Right lobe of liver (tissue), 6 donors: ENCODE results near the gene AKR1C8. TPM values are rescaled to one million over a fixed set of nuclear protein-coding genes. Genes with fewer than 3 reads are reported as not detected.
A peak's percentile ranks its signal among the peaks of the same experiment; 100 is the strongest.

Experiments
- ATAC-seq, 4 donors: fragments of 200-7000 bp; cut with Tn5 transposase; one replicate each; pipeline ENCODE4 v1.9.1; 2020; ENCODE audit warnings: mild to moderate bottlenecking in 4 of 4, moderate library complexity in 4 of 4
- DNase-seq, 3 donors: peaks; one replicate each; pipeline ENCODE4 v3.0.0-alpha.2; 2020
- H3K27ac ChIP-seq, 3 donors: fragments of 200-600 bp; one replicate each; pipeline ENCODE4 v1.8.0; 2022
- H3K27me3 ChIP-seq, 2 donors: fragments of 200-600 bp; one replicate each; pipeline ENCODE4 v1.8.0; 2022
- H3K36me3 ChIP-seq, 4 donors: fragments of 200-600 bp; sonication (generic) in 1 of 4; one replicate each; pipeline versions ENCODE4 v1.5.1 to v1.8.0; 2017 to 2022; ENCODE audit warnings: control low read depth in 1 of 4
- H3K4me1 ChIP-seq, 4 donors: fragments of 200-600 bp; sonication (generic) in 1 of 4; one replicate each; pipeline versions ENCODE4 v1.5.1 to v1.8.0; 2017 to 2022; ENCODE audit warnings: control low read depth in 1 of 4
- H3K4me3 ChIP-seq, 3 donors: fragments of 200-600 bp; one replicate each; pipeline ENCODE4 v1.8.0; 2022
- H3K9me3 ChIP-seq, 4 donors: fragments of 200-600 bp; sonication (generic) in 1 of 4; one replicate each; pipeline versions ENCODE4 v1.5.1 to v1.8.0; 2017 to 2022; ENCODE audit warnings: control low read depth in 1 of 4
- POLR2A ChIP-seq: fragments of 450-650 bp; IDR thresholded peaks from one replicate; pipeline ENCODE4 v1.6.1; 2017; ENCODE audit warnings: antibody characterized with exemption, mild to moderate bottlenecking
- WGBS: methylation state at CpG from one replicate; pipeline ENCODE4 v1.1.6; 2018; ENCODE audit warnings: low coverage, low lambda C conversion rate; ENCODE audit not compliant: insufficient coverage; ENCODE audit errors: missing lambda C conversion rate; 5-methylcytosine and 5-hydroxymethylcytosine counted together
- intact Hi-C, 2 donors: fragments of 100-400 bp; cut with DNase I; formaldehyde crosslinking; loops; one replicate each; pipeline versions ENCODE4 v1.11.2 to v1.14.1; 2022
- total RNA-seq, 6 experiments: library from RNA; depleted of rRNA in 2 of 6; stranded (reverse); fragments of >200 nt in 2 of 6; fragmentation: NEBNext Ultra II Directional in 3 of 6; extraction: Animal tissue kit (Norgen Biotek cat#: 25700) in 3 of 6; gene quantifications; one replicate each; pipeline versions ENCODE4 v1.1.0 to v1.2.4, GENCODE V29; 2016 to 2023
- TF ChIP-seq, protein P1 (sequence below), 4 donors: fragments of 200-600 bp in 3 of 4; fragments of 450-650 bp in 1 of 4; IDR thresholded peaks; one replicate each; pipeline versions ENCODE4 v1.5.1 to v1.8.0; 2016 to 2022; ENCODE audit warnings: antibody characterized with exemption in 4 of 4, mild to moderate bottlenecking in 2 of 4
- donor health status: DM: no; HTN: yes; CAD: no.
- donor health status: DM: no; HTN: no; CAD: no.
- donor health status: DM: no; HTN: no; CAD: no.
- donor health status: DM: no; HTN: yes; CAD: no.
- donor health status: DM: no; HTN: yes; CAD: no.

AKR1C8 gene
- total RNA-seq, 6 experiments from 2014 or later: 6.4 to 25.1 (median 12.5) TPM

GRCh38 chr10:5108658-5109416 is 76.1 kb downstream of the AKR1C8 start:
- no peak for DNase-seq
- WGBS: 40% methylated on average over 3 of the region's 3 CpGs

GRCh38 chr10:5107860-5108526 is 77.0 kb downstream of the AKR1C8 start:
- TF ChIP-seq POLR2A: no peak
- TF ChIP-seq, protein P1, sequence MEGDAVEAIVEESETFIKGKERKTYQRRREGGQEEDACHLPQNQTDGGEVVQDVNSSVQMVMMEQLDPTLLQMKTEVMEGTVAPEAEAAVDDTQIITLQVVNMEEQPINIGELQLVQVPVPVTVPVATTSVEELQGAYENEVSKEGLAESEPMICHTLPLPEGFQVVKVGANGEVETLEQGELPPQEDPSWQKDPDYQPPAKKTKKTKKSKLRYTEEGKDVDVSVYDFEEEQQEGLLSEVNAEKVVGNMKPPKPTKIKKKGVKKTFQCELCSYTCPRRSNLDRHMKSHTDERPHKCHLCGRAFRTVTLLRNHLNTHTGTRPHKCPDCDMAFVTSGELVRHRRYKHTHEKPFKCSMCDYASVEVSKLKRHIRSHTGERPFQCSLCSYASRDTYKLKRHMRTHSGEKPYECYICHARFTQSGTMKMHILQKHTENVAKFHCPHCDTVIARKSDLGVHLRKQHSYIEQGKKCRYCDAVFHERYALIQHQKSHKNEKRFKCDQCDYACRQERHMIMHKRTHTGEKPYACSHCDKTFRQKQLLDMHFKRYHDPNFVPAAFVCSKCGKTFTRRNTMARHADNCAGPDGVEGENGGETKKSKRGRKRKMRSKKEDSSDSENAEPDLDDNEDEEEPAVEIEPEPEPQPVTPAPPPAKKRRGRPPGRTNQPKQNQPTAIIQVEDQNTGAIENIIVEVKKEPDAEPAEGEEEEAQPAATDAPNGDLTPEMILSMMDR (IDR thresholded peaks at IDR 0.05): no peak
- Histone ChIP-seq H3K9me3 (no peaks in the 10 kb centered on the region), H3K27ac (peak overlapping the region in 1 of 3 donors; percentile 36), H3K27me3 (no peaks in the 10 kb centered on the region), H3K36me3 (peaks cover 0 to 49% (median 17%) of the 10 kb centered on the region in 4 donors), H3K4me1 (peaks cover 0 to 20% (median 0%) of the 10 kb centered on the region in 4 donors), H3K4me3 (no peak overlapping the region)
- peak in 3 of 4 donors; percentile 19 to 44 (median 30) for ATAC-seq
- no peak for DNase-seq
- WGBS: 46% methylated on average over 7 of the region's 8 CpGs
- intact Hi-C loops: no loop called here

More at GRCh38 chr10:5108658-5109416, 76.1 kb downstream of the AKR1C8 start:
- no peaks in the 10 kb centered on the region for H3K9me3 ChIP-seq
- ATAC-seq: no peak
- no peak overlapping the region for H3K4me3 ChIP-seq
- H3K27ac ChIP-seq: no peak overlapping the region
- TF ChIP-seq POLR2A: no peak
- TF ChIP-seq, protein P1 (IDR thresholded peaks at IDR 0.05): no peak
- H3K4me1 ChIP-seq: peaks cover 0 to 12% (median 0%) of the 10 kb centered on the region in 4 donors
- intact Hi-C loops: no loop called here
- peaks cover 0 to 41% (median 14%) of the 10 kb centered on the region in 4 donors for H3K36me3 ChIP-seq
- no peaks in the 10 kb centered on the region for H3K27me3 ChIP-seq

DNA sequence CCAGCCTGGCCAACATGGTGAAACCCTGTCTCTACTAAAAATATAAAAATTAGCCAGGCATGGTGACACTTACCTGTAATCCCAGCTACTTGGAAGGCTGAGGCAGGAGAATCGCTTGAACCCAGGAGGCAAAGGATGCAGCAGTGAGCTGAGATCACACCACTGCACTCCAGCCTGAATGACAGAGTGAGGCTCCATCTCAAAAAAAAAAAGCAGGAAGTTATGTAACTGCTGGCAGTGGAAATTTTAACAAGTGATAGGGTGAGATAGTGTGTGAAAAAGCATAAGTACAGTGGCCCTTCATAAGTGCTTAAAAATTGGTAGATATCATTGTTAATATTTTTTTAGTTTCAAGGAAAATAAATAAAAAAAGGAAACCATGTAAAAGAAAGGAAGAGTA is 78.4 kb downstream of the AKR1C8 start:
- TF ChIP-seq, protein P1 (IDR thresholded peaks at IDR 0.05): no peak
- no peak for TF ChIP-seq POLR2A
- H3K9me3 ChIP-seq: no peaks in the 10 kb centered on the region
- peak overlapping the region in 2 of 3 donors; percentile 62 to 82 for H3K27ac ChIP-seq
- intact Hi-C loops: no loop called here
- H3K27me3 ChIP-seq: no peaks in the 10 kb centered on the region
- peaks cover 0 to 61% (median 22%) of the 10 kb centered on the region in 4 donors for H3K36me3 ChIP-seq
- no peak overlapping the region for H3K4me3 ChIP-seq
- ATAC-seq: peak in 2 of 4 donors; percentile 24 to 26
- DNase-seq: no peak
- peaks cover 0 to 22% (median 0%) of the 10 kb centered on the region in 4 donors for H3K4me1 ChIP-seq
- 58% methylated on average over 1 of the region's 1 CpG for WGBS

GRCh38 chr10:5105626-5106025 is 79.3 kb downstream of the AKR1C8 start:
- H3K9me3 ChIP-seq: no peaks in the 10 kb centered on the region
- intact Hi-C loops: no loop called here
- TF ChIP-seq POLR2A: peak; percentile 0
- TF ChIP-seq, protein P1 (IDR thresholded peaks at IDR 0.05): no peak
- peaks cover 0 to 27% (median 0%) of the 10 kb centered on the region in 4 donors for H3K4me1 ChIP-seq
- peaks cover 0 to 68% (median 29%) of the 10 kb centered on the region in 4 donors for H3K36me3 ChIP-seq
- ATAC-seq (peak; percentile 80 to 97 (median 93)), DNase-seq (peak; percentile 60 to 86 (median 76))
- H3K27ac ChIP-seq: peak overlapping the region; percentile 31 to 82 (median 62)
- no peak overlapping the region for H3K4me3 ChIP-seq
- H3K27me3 ChIP-seq: no peaks in the 10 kb centered on the region
- WGBS: no CpG with 5 or more reads among the region's 1 CpG

Other genes with a start within 250 kb of the AKR1C8 start
- gene AKR1C1, start 221.7 kb downstream of the AKR1C8 start, total RNA-seq: 1,000 to 10,000 TPM in 1 of 6 experiments, 100 to 1,000 TPM in 5; 347 to 1,090 (median 533) TPM
- 1,000 to 10,000 TPM in 2 of 6 experiments, 100 to 1,000 TPM in 4; 203 to 2,018 (median 421) TPM for gene AKR1C2, start 181.3 kb downstream of the AKR1C8 start, total RNA-seq
- 100 to 1,000 TPM; 169 to 782 (median 334) TPM for gene AKR1C3, start 90.7 kb downstream of the AKR1C8 start, total RNA-seq
- gene AKR1C4, start 11.7 kb upstream of the AKR1C8 start, total RNA-seq: 100 to 1,000 TPM; 172 to 471 (median 220) TPM
- not detected for gene UCN3, start 179.8 kb upstream of the AKR1C8 start, total RNA-seq
- gene TUBAL3, start 219.7 kb upstream of the AKR1C8 start, total RNA-seq: not detected
- 10 to 100 TPM; 23.0 to 64.5 (median 38.5) TPM for gene NET1, start 227.4 kb upstream of the AKR1C8 start, total RNA-seq